Smooth muscle cell (in vitro differentiated cells): Measurements from ENCODE around the gene DLG2. TPM values are rescaled to one million over a fixed set of nuclear protein-coding genes. Genes with fewer than 3 reads are reported as not detected.

Experiments used
- DNase-seq: peaks from one replicate; lab custom pipeline; 2025; ENCODE audit not compliant: unreplicated experiment; lab: John Stamatoyannopoulos, UW
- H2AFZ ChIP-seq: fragments of 200-600 bp; sonication (generic); 2 replicates; pipeline ENCODE4 v1.6.0; 2016; ENCODE audit warnings: antibody characterized with exemption, low read depth, mild to moderate bottlenecking
- H3F3A ChIP-seq: fragments of 200-600 bp; sonication (generic); 2 replicates; pipeline ENCODE4 v1.6.0; 2017; ENCODE audit warnings: antibody characterized with exemption, low read depth
- H3K27ac ChIP-seq: fragments of 200-600 bp; sonication (generic); 2 replicates; pipeline ENCODE4 v1.5.1; 2016; ENCODE audit warnings: low read depth, mild to moderate bottlenecking
- H3K27me3 ChIP-seq: fragments of 200-600 bp; sonication (generic); 2 replicates; pipeline ENCODE4 v1.6.1; 2016; ENCODE audit warnings: low read depth, mild to moderate bottlenecking
- H3K36me3 ChIP-seq: fragments of 200-600 bp; sonication (generic); 2 replicates; pipeline ENCODE4 v1.5.1; 2016; ENCODE audit warnings: low read depth
- H3K4me1 ChIP-seq: fragments of 200-600 bp; sonication (generic); 2 replicates; pipeline ENCODE4 v1.5.1; 2016; ENCODE audit warnings: low read depth
- H3K4me2 ChIP-seq: fragments of 200-600 bp; sonication (generic); 2 replicates; pipeline ENCODE4 v1.6.0; 2016; ENCODE audit warnings: mild to moderate bottlenecking
- H3K4me3 ChIP-seq: fragments of 200-600 bp; sonication (generic); 2 replicates; pipeline ENCODE4 v1.5.1; 2016; ENCODE audit warnings: mild to moderate bottlenecking
- H3K79me2 ChIP-seq: fragments of 200-600 bp; sonication (generic); 2 replicates; pipeline ENCODE4 v1.6.0; 2016; ENCODE audit warnings: low read depth, mild to moderate bottlenecking
- H3K9ac ChIP-seq: fragments of 200-600 bp; sonication (generic); 2 replicates; pipeline ENCODE4 v1.6.0; 2016; ENCODE audit warnings: low read depth
- H3K9me3 ChIP-seq: fragments of 200-600 bp; sonication (generic); replicated peaks from 2 replicates; pipeline ENCODE4 v1.5.1; 2016; ENCODE audit warnings: low read depth
- H4K20me1 ChIP-seq: fragments of 200-600 bp; sonication (generic); 2 replicates; pipeline ENCODE4 v1.6.0; 2016; ENCODE audit warnings: low read depth
- WGBS: methylation state at CpG from one replicate; pipeline ENCODE4 v1.1.7; 2016; ENCODE audit warnings: low lambda C conversion rate; 5-methylcytosine and 5-hydroxymethylcytosine counted together
- polyA plus RNA-seq: library from polyadenylated mRNA; unstranded; fragments of >200 nt; fragmentation: Nextera tagmentation; extraction: Ambion mirVana; gene quantifications from 2 replicates; pipeline ENCODE4 v1.2.1, GENCODE V29; 2016
- total RNA-seq: library from RNA; depleted of rRNA; stranded (reverse); fragments of >200 nt; gene quantifications from 2 replicates; pipeline ENCODE4 v1.2.3, GENCODE V29; 2014
- TF ChIP-seq, protein P1 (sequence below): fragments of 200-600 bp; sonication (generic); IDR thresholded peaks from 2 replicates; pipeline ENCODE4 v1.5.1; 2017; ENCODE audit warnings: borderline replicate concordance, mild to moderate bottlenecking, antibody characterized with exemption; ENCODE audit not compliant: insufficient read depth, poor library complexity, severe bottlenecking

DLG2 gene
- total and polyA plus RNA-seq, 2 experiments from 2014 or later: 0.74 to 1.1 TPM

DNA sequence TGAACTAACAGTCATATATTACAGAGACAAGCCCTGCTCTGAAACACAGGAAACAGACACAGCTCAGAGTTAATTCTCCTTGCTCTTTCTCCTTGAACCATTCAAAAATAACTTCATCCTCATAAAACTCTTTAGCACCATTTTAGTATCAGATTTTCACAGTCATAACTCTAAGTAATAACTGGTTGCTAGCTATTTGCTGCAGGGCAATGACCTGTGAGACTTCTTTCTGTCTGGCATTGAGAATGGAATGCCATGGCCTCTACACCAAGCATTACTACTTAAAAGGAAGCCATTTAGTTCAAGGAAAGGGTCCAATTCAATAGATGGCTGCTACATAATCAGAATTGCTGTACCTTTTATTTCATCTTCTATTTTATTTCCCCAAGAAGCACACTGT, 2154.3 kb downstream of the DLG2 start:
- Histone ChIP-seq H3K9ac (no peak overlapping the region), H3K36me3 (no peaks in the 10 kb centered on the region), H3K27me3 (no peaks in the 10 kb centered on the region), H3K27ac (peak overlapping the region; percentile 5), H3K4me1 (peaks cover 5% of the 10 kb centered on the region), H3K4me2 (peak overlapping the region; percentile 12), H3K4me3 (no peak overlapping the region), H3K79me2 (no peaks in the 10 kb centered on the region), H3K9me3 (no peaks in the 10 kb centered on the region), H4K20me1 (no peaks in the 10 kb centered on the region), H2AFZ (peak overlapping the region; percentile 36), H3F3A (no peaks in the 10 kb centered on the region)
- no peak for DNase-seq
- TF ChIP-seq, protein P1, sequence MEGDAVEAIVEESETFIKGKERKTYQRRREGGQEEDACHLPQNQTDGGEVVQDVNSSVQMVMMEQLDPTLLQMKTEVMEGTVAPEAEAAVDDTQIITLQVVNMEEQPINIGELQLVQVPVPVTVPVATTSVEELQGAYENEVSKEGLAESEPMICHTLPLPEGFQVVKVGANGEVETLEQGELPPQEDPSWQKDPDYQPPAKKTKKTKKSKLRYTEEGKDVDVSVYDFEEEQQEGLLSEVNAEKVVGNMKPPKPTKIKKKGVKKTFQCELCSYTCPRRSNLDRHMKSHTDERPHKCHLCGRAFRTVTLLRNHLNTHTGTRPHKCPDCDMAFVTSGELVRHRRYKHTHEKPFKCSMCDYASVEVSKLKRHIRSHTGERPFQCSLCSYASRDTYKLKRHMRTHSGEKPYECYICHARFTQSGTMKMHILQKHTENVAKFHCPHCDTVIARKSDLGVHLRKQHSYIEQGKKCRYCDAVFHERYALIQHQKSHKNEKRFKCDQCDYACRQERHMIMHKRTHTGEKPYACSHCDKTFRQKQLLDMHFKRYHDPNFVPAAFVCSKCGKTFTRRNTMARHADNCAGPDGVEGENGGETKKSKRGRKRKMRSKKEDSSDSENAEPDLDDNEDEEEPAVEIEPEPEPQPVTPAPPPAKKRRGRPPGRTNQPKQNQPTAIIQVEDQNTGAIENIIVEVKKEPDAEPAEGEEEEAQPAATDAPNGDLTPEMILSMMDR: no peak

- H3K27me3 ChIP-seq: no peaks in the 10 kb centered on the region
- no peak overlapping the region for H3K9ac ChIP-seq
- no peaks in the 10 kb centered on the region for H4K20me1 ChIP-seq
- H3F3A ChIP-seq: no peaks in the 10 kb centered on the region
- 57% methylated on average over 5 of the region's 5 CpGs for WGBS
- no peaks in the 10 kb centered on the region for H3K9me3 ChIP-seq
- H3K4me3 ChIP-seq: no peak overlapping the region
- peak overlapping the region; percentile 36 for H2AFZ ChIP-seq
- peak overlapping the region; percentile 5 for H3K27ac ChIP-seq
- H3K36me3 ChIP-seq: no peaks in the 10 kb centered on the region
- peaks cover 5% of the 10 kb centered on the region for H3K4me1 ChIP-seq
- no peak for DNase-seq
- peak overlapping the region; percentile 30 for H3K4me2 ChIP-seq
- TF ChIP-seq, protein P1: no peak
- no peaks in the 10 kb centered on the region for H3K79me2 ChIP-seq
These were observed 2155.1 kb downstream of the DLG2 start for GRCh38 chr11:83471831-83472727.

GRCh38 chr11:83467837-83468236, 2159.3 kb downstream of the DLG2 start:
- H3K27me3 ChIP-seq: no peaks in the 10 kb centered on the region
- no peak overlapping the region for H3K9ac ChIP-seq
- no peaks in the 10 kb centered on the region for H3K79me2 ChIP-seq
- no peak overlapping the region for H3K4me3 ChIP-seq
- no peaks in the 10 kb centered on the region for H3K9me3 ChIP-seq
- no peaks in the 10 kb centered on the region for H4K20me1 ChIP-seq
- H3K36me3 ChIP-seq: no peaks in the 10 kb centered on the region
- TF ChIP-seq, protein P1: no peak
- WGBS: 100% methylated on average over 1 of the region's 1 CpG
- H3F3A ChIP-seq: no peaks in the 10 kb centered on the region
- no peak for DNase-seq
- H2AFZ ChIP-seq: no peak overlapping the region
- H3K27ac ChIP-seq: no peak overlapping the region
- no peak overlapping the region for H3K4me2 ChIP-seq
- H3K4me1 ChIP-seq: peaks cover 1% of the 10 kb centered on the region
